Endothelial cell of umbilical vein (primary cell): ENCODE results near the gene WDR55. TPM values are rescaled to one million over a fixed set of nuclear protein-coding genes. Genes with fewer than 3 reads are reported as not detected.

ENCODE experiments used
- BruUV-seq: library from RNA; stranded (reverse); fragments of 400-500 nt; replicated peaks from 2 replicates; lab custom pipeline; 2021; lab: Mats Ljungman, UMichigan
- CTCF ChIA-PET: fragments of 300-600, 350-600 bp; sonication (Branson Sonifier 250); formaldehyde crosslinking; loops from one replicate; lab custom pipeline; 2021; ENCODE audit warnings: antibody characterized with exemption, inconsistent platforms; lab: Charles Lee
- POLR2A ChIA-PET: fragments of 300-600, 350-600 bp; sonication (Branson Sonifier 250); formaldehyde crosslinking; loops from one replicate; lab custom pipeline; 2021; ENCODE audit warnings: antibody characterized with exemption, inconsistent platforms; lab: Charles Lee
- DNase-seq: peaks from one replicate; pipeline ENCODE4 v3.0.0-alpha.2; 2011; ENCODE audit warnings: low read depth, low spot score
- FAIRE-seq: peaks from 2 replicates; lab custom pipeline; 2011; peaks lifted over from hg19 to GRCh38; lab: Jason Lieb, UNC
- H2AFZ ChIP-seq: 2 replicates; pipeline ENCODE4 v1.6.0; 2012; ENCODE audit warnings: low read depth, low read length, control low read depth, inconsistent platforms
- H3K27ac ChIP-seq: 2 replicates; pipeline ENCODE4 v1.5.1; 2011; ENCODE audit warnings: low read depth, mild to moderate bottlenecking, control low read depth, low read length, moderate library complexity; ENCODE audit not compliant: insufficient read depth
- H3K27me3 ChIP-seq, 2 experiments: 2 replicates each; pipeline versions ENCODE4 v1.6.0 to v1.6.1; 2011; ENCODE audit warnings: low read length in 2 of 2, mixed read lengths in 1 of 2; ENCODE audit not compliant: control insufficient read depth in 2 of 2, insufficient read depth in 2 of 2
- H3K36me3 ChIP-seq, 2 experiments: 2 replicates in 1 of 2; 3 replicates in 1 of 2; pipeline ENCODE4 v1.5.1; 2011; ENCODE audit warnings: low read length in 2 of 2, mild to moderate bottlenecking in 1 of 2, moderate library complexity in 1 of 2; ENCODE audit not compliant: control insufficient read depth in 2 of 2, insufficient read depth in 2 of 2; ENCODE audit errors: extremely low read depth in 1 of 2
- H3K4me1 ChIP-seq: 3 replicates; pipeline ENCODE4 v1.5.1; 2011; ENCODE audit warnings: mild to moderate bottlenecking, low read length; ENCODE audit not compliant: control insufficient read depth, insufficient read depth; ENCODE audit errors: extremely low read depth
- H3K4me2 ChIP-seq: 2 replicates; pipeline ENCODE4 v1.6.1; 2011; ENCODE audit warnings: low read length, control low read depth, mixed read lengths; ENCODE audit not compliant: insufficient read depth
- H3K4me3 ChIP-seq, 3 experiments: fragments of 200-600 bp in 1 of 3; sonication (generic), shearing (Covaris generic) in 1 of 3; replicated peaks in 1 of 3; 2 replicates each; pipeline ENCODE4 v1.5.1; 2011 to 2016; ENCODE audit warnings: control low read depth in 3 of 3, low read length in 3 of 3, mild to moderate bottlenecking in 2 of 3, inconsistent platforms in 1 of 3, low read depth in 1 of 3, moderate library complexity in 1 of 3; ENCODE audit not compliant: insufficient read depth in 1 of 3
- H3K79me2 ChIP-seq: 2 replicates; pipeline ENCODE4 v1.6.0; 2012; ENCODE audit warnings: low read length, inconsistent platforms; ENCODE audit not compliant: control insufficient read depth, insufficient read depth
- H3K9ac ChIP-seq: replicated peaks from 2 replicates; pipeline ENCODE3; 2011; ENCODE audit warnings: low read length, control low read depth; ENCODE audit not compliant: insufficient read depth; ENCODE audit errors: extremely low read depth
- H3K9me1 ChIP-seq: replicated peaks from 3 replicates; pipeline ENCODE4 v1.6.0; 2011; ENCODE audit warnings: mild to moderate bottlenecking, low read length; ENCODE audit not compliant: control insufficient read depth, insufficient read depth; ENCODE audit errors: extremely low read depth
- H3K9me3 ChIP-seq: replicated peaks from 2 replicates; pipeline ENCODE4 v1.5.1; 2012; ENCODE audit warnings: low read length, inconsistent platforms; ENCODE audit not compliant: control insufficient read depth, insufficient read depth
- H4K20me1 ChIP-seq: replicated peaks from 2 replicates; pipeline ENCODE3; 2011; ENCODE audit warnings: mild to moderate bottlenecking, low read length; ENCODE audit not compliant: control insufficient read depth, insufficient read depth; ENCODE audit errors: extremely low read depth
- EZH2 ChIP-seq: IDR thresholded peaks from 2 replicates; pipeline ENCODE4 v1.6.1; 2012; ENCODE audit warnings: borderline replicate concordance, low read depth, mild to moderate bottlenecking, moderate library complexity, low read length, inconsistent platforms; ENCODE audit not compliant: severe bottlenecking
- FOS ChIP-seq: IDR thresholded peaks from 2 replicates; pipeline ENCODE4 v1.6.1; 2011; ENCODE audit warnings: mild to moderate bottlenecking, low read length, moderate library complexity, borderline replicate concordance; ENCODE audit not compliant: insufficient read depth
- GATA2 ChIP-seq: IDR thresholded peaks from 2 replicates; pipeline ENCODE4 v1.7.0; 2011; ENCODE audit warnings: low read depth, mild to moderate bottlenecking, moderate library complexity, mixed read lengths, low read length; ENCODE audit not compliant: insufficient read length, insufficient read depth
- JUN ChIP-seq: IDR thresholded peaks from 2 replicates; pipeline ENCODE4 v1.6.1; 2011; ENCODE audit warnings: borderline replicate concordance, low read depth; ENCODE audit not compliant: insufficient read length, insufficient read depth
- MYC ChIP-seq: IDR thresholded peaks from one replicate; pipeline ENCODE4 v1.6.1; 2011; ENCODE audit warnings: mild to moderate bottlenecking, low read depth, low read length
- POLR2A ChIP-seq: IDR thresholded peaks from 2 replicates; pipeline ENCODE4 v1.6.1; 2012; ENCODE audit warnings: low read depth, mild to moderate bottlenecking, control low read depth, low read length
- POLR2AphosphoS5 ChIP-seq: IDR thresholded peaks from 2 replicates; pipeline ENCODE4 v1.6.1; 2012; ENCODE audit warnings: low read depth, mild to moderate bottlenecking, control low read depth, low read length, moderate library complexity; ENCODE audit not compliant: insufficient read depth
- dilution Hi-C: fragments of 300-500 bp; cut with MboI; formaldehyde crosslinking; loops from one replicate; pipeline ENCODE4 v1.15.0; 2019; ENCODE audit warnings: low sequenced_read_pairs; ENCODE audit not compliant: extremely low pct_ligation_motif_present
- intact Hi-C: fragments of 100-400 bp; cut with micrococcal nuclease; formaldehyde crosslinking; loops from one replicate; pipeline ENCODE4 v1.10.0; 2022
- polyA plus RNA-seq, 4 experiments: library from polyadenylated mRNA; depleted of rRNA in 3 of 4; stranded (reverse) in 3 of 4; unstranded in 1 of 4; fragments of >200 nt; gene quantifications; 2 replicates each; pipeline versions ENCODE4 v1.2.1 to v1.2.3, GENCODE V29; 2011 to 2012; ENCODE audit warnings: missing spikeins in 1 of 4
- total RNA-seq: library from RNA; stranded (reverse); gene quantifications from 2 replicates; pipeline ENCODE4 v1.2.3, GENCODE V29; 2021
- TF ChIP-seq, protein P1 (sequence below): IDR thresholded peaks from 2 replicates; pipeline ENCODE4 v1.6.1; 2011; ENCODE audit not compliant: insufficient read depth, insufficient read length
- TF ChIP-seq, protein P2 (sequence below), 2 donors: IDR thresholded peaks; 1 replicate in 1 of 2; 2 replicates in 1 of 2; pipeline ENCODE4 v1.5.1; 2011; ENCODE audit warnings: low read length in 2 of 2, mild to moderate bottlenecking in 2 of 2, moderate library complexity in 2 of 2, control low read depth in 1 of 2, inconsistent platforms in 1 of 2, low read depth in 1 of 2; ENCODE audit not compliant: insufficient read depth in 1 of 2; ENCODE audit errors: extremely low read depth in 1 of 2

The WDR55 gene
- total and polyA plus RNA-seq, 2 donors (not counting 3 experiments of a cell fraction or from before 2014, with no cell fraction given), result 17.5 to 25.3 TPM

DNA sequence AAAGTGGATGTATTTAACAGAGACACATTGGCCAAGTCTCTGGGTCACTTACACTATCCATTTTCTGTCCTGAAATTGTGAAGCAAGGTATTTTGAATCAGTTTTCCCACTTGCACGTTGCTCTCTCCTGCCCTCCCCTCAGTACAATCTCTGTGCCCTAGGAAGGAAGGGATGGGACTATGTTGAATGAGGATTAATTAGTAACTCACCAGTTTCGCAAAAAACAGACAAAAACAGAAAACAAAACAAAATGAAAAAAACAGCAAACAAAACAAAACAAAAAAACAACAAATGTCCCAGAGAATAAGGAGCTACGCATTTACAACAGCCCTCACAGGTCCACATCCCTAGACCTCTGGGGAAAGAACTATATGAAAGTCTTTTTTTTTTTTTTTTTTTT is 30.6 kb upstream of the WDR55 start:
- no peaks in the 10 kb centered on the region for H4K20me1 ChIP-seq
- DNase-seq, result no peak
- no peak for FAIRE-seq
- H3K4me3 ChIP-seq, result no peak overlapping the region
- H3K27ac ChIP-seq, result no peak overlapping the region
- dilution Hi-C loops (no loop called here), intact Hi-C loops (loop anchor here (2.0 to 10.0 kb wide), 2 partner anchors 25 to 389 kb away; no protein-coding TSS in a partner anchor)
- CTCF ChIA-PET, result interaction anchor here (0.8 to 5.4 kb wide), 14 partner anchors 45 to 270 kb away, joined by 4 to 108 read pairs (median 8); partner anchors contain the start of genes ANKHD1, APBB3, EIF4EBP3 and SLC35A4
- BruUV-seq, result no TSS peak
- H3K79me2 ChIP-seq, result no peaks in the 10 kb centered on the region
- no peaks in the 10 kb centered on the region for H3K9me3 ChIP-seq
- H3K9me1 ChIP-seq, result no peaks in the 10 kb centered on the region
- H3K4me2 ChIP-seq, result no peak overlapping the region
- no peak for TF ChIP-seq EZH2
- no peak for TF ChIP-seq JUN
- TF ChIP-seq, protein P1, sequence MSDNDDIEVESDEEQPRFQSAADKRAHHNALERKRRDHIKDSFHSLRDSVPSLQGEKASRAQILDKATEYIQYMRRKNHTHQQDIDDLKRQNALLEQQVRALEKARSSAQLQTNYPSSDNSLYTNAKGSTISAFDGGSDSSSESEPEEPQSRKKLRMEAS, result no peak
- no peak for TF ChIP-seq MYC
- no peak for TF ChIP-seq POLR2AphosphoS5
- TF ChIP-seq FOS, result no peak
- no peak for TF ChIP-seq GATA2
- TF ChIP-seq POLR2A, result no peak
- TF ChIP-seq, protein P2, sequence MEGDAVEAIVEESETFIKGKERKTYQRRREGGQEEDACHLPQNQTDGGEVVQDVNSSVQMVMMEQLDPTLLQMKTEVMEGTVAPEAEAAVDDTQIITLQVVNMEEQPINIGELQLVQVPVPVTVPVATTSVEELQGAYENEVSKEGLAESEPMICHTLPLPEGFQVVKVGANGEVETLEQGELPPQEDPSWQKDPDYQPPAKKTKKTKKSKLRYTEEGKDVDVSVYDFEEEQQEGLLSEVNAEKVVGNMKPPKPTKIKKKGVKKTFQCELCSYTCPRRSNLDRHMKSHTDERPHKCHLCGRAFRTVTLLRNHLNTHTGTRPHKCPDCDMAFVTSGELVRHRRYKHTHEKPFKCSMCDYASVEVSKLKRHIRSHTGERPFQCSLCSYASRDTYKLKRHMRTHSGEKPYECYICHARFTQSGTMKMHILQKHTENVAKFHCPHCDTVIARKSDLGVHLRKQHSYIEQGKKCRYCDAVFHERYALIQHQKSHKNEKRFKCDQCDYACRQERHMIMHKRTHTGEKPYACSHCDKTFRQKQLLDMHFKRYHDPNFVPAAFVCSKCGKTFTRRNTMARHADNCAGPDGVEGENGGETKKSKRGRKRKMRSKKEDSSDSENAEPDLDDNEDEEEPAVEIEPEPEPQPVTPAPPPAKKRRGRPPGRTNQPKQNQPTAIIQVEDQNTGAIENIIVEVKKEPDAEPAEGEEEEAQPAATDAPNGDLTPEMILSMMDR (IDR thresholded peaks at IDR 0.05; ENCODE audit: extremely low read depth in 1 of 2, insufficient read depth in 1 of 2, low read depth in 1 of 2, low read length in 2 of 2), result no peak
- POLR2A ChIA-PET, result interaction anchor here (0.6 kb wide), 1 partner anchor 22 kb away, joined by 6 read pairs; no protein-coding TSS in a partner anchor
- peaks cover 18% of the 10 kb centered on the region for H3K4me1 ChIP-seq
- no peak overlapping the region for H3K9ac ChIP-seq
- no peak overlapping the region for H2AFZ ChIP-seq
- no peaks in the 10 kb centered on the region for H3K36me3 ChIP-seq
- peaks cover 0 to 3% of the 10 kb centered on the region in 2 experiments for H3K27me3 ChIP-seq
